Trophoblast cell (in vitro differentiated cells and primary cell): ENCODE results near the gene IGF2R.
A peak's percentile ranks its signal among the peaks of the same experiment; 100 is the strongest.

Experiments used
- DNase-seq, 2 donors: peaks; one replicate each; pipeline ENCODE4 v3.0.0-alpha.2; 2016
- H2AFZ ChIP-seq: 2 replicates; pipeline ENCODE4 v1.6.1; 2013; ENCODE audit warnings: low read length, moderate library complexity, mild to moderate bottlenecking; ENCODE audit not compliant: insufficient read depth, poor library complexity
- H2AK5ac ChIP-seq: 2 replicates; pipeline ENCODE4 v1.6.1; 2013; ENCODE audit warnings: mild to moderate bottlenecking, low read length
- H2BK120ac ChIP-seq: 2 replicates; pipeline ENCODE4 v1.6.1; 2013; ENCODE audit warnings: low read length, mild to moderate bottlenecking, moderate library complexity; ENCODE audit not compliant: insufficient read depth, poor library complexity
- H2BK12ac ChIP-seq: 2 replicates; pipeline ENCODE4 v1.6.1; 2013; ENCODE audit warnings: mild to moderate bottlenecking, low read length, moderate library complexity
- H2BK5ac ChIP-seq: 2 replicates; pipeline ENCODE4 v1.6.1; 2013; ENCODE audit warnings: low read length, low read depth, moderate library complexity, mild to moderate bottlenecking; ENCODE audit not compliant: poor library complexity
- H3K14ac ChIP-seq: 2 replicates; pipeline ENCODE4 v1.6.1; 2013; ENCODE audit warnings: mild to moderate bottlenecking, low read length
- H3K18ac ChIP-seq: 2 replicates; pipeline ENCODE4 v1.6.1; 2013; ENCODE audit warnings: mild to moderate bottlenecking, low read length
- H3K23ac ChIP-seq: 2 replicates; pipeline ENCODE4 v1.6.1; 2013; ENCODE audit warnings: low read length
- H3K27ac ChIP-seq: 2 replicates; pipeline ENCODE4 v1.5.1; 2013; ENCODE audit warnings: low read depth, mild to moderate bottlenecking, inconsistent platforms, low read length, moderate library complexity
- H3K27me3 ChIP-seq: 2 replicates; pipeline ENCODE4 v1.6.1; 2013; ENCODE audit warnings: inconsistent platforms, mild to moderate bottlenecking, low read length, moderate library complexity; ENCODE audit not compliant: insufficient read depth
- H3K36me3 ChIP-seq, 2 experiments: 1 replicate in 1 of 2; 2 replicates in 1 of 2; pipeline ENCODE4 v1.6.1; 2013; ENCODE audit warnings: low read length in 2 of 2, mild to moderate bottlenecking in 2 of 2, moderate library complexity in 1 of 2; ENCODE audit not compliant: insufficient read depth in 2 of 2, control insufficient read depth in 1 of 2
- H3K4ac ChIP-seq: 2 replicates; pipeline ENCODE4 v1.6.1; 2013; ENCODE audit warnings: low read depth, mild to moderate bottlenecking, low read length, moderate library complexity
- H3K4me1 ChIP-seq, 2 experiments: 1 replicate in 1 of 2; 2 replicates in 1 of 2; pipeline ENCODE4 v1.6.1; 2013; ENCODE audit warnings: low read length in 2 of 2, mild to moderate bottlenecking in 2 of 2, moderate library complexity in 1 of 2; ENCODE audit not compliant: insufficient read depth in 2 of 2, control insufficient read depth in 1 of 2
- H3K4me2 ChIP-seq: 2 replicates; pipeline ENCODE4 v1.6.1; 2013; ENCODE audit warnings: inconsistent platforms, mild to moderate bottlenecking, low read length, moderate library complexity
- H3K4me3 ChIP-seq: 2 replicates; pipeline ENCODE4 v1.5.1; 2013; ENCODE audit warnings: mild to moderate bottlenecking, low read depth, low read length, inconsistent platforms
- H3K79me1 ChIP-seq: one replicate; pipeline ENCODE4 v1.6.1; 2013; ENCODE audit warnings: low read length
- H3K79me2 ChIP-seq: 2 replicates; pipeline ENCODE4 v1.6.1; 2013; ENCODE audit warnings: low read length, mild to moderate bottlenecking; ENCODE audit not compliant: control insufficient read depth, insufficient read depth, poor library complexity
- H3K9ac ChIP-seq: 2 replicates; pipeline ENCODE4 v1.6.1; 2013; ENCODE audit warnings: mild to moderate bottlenecking, low read length
- H3K9me3 ChIP-seq: 2 replicates; pipeline ENCODE4 v1.6.1; 2013; ENCODE audit warnings: low read depth, mild to moderate bottlenecking, control low read depth, inconsistent platforms, low read length; ENCODE audit not compliant: insufficient read depth
- H4K12ac ChIP-seq: 2 replicates; pipeline ENCODE4 v1.6.1; 2013; ENCODE audit warnings: low read depth, mild to moderate bottlenecking, low read length, moderate library complexity
- H4K8ac ChIP-seq: 2 replicates; pipeline ENCODE4 v1.6.1; 2013; ENCODE audit warnings: low read depth, mild to moderate bottlenecking, low read length, moderate library complexity
- H4K91ac ChIP-seq: one replicate; pipeline ENCODE4 v1.6.1; 2013; ENCODE audit warnings: low read depth, mild to moderate bottlenecking, low read length, moderate library complexity
- WGBS: extraction: QIAGEN DNeasy Blood & Tissue Kit; methylation state at CpG from one replicate; pipeline ENCODE4 v1.1.7; 2013; ENCODE audit warnings: missing lambda C conversion rate; ENCODE audit not compliant: insufficient read length, insufficient coverage; ENCODE audit errors: extremely low coverage; 5-methylcytosine and 5-hydroxymethylcytosine counted together

IGF2R gene

GRCh38 chr6:160102399-160102798 lies 133.5 kb downstream of the IGF2R start:
- H2AFZ ChIP-seq = no peak overlapping the region
- H3K79me2 ChIP-seq = no peaks in the 10 kb centered on the region
- H3K27me3 ChIP-seq = no peaks in the 10 kb centered on the region
- no peak overlapping the region for H3K4me3 ChIP-seq
- H3K27ac ChIP-seq = no peak overlapping the region
- no peak for DNase-seq
- H3K4me2 ChIP-seq = no peak overlapping the region
- H3K23ac ChIP-seq = no peak overlapping the region
- no peak overlapping the region for H4K8ac ChIP-seq
- peaks cover 49 to 56% of the 10 kb centered on the region in 2 experiments for H3K36me3 ChIP-seq
- no peak overlapping the region for H2BK5ac ChIP-seq
- H3K79me1 ChIP-seq = no peaks in the 10 kb centered on the region
- no peak overlapping the region for H2AK5ac ChIP-seq
- H2BK12ac ChIP-seq = no peak overlapping the region
- no peak overlapping the region for H4K91ac ChIP-seq
- no peak overlapping the region for H2BK120ac ChIP-seq
- H3K4me1 ChIP-seq = no peaks in the 10 kb centered on the region
- H3K18ac ChIP-seq = no peak overlapping the region
- no peak overlapping the region for H3K9ac ChIP-seq
- H3K4ac ChIP-seq = no peak overlapping the region
- no CpG with 5 or more reads among the region's 16 CpGs for WGBS
- no peaks in the 10 kb centered on the region for H3K9me3 ChIP-seq
- no peak overlapping the region for H3K14ac ChIP-seq
- no peak overlapping the region for H4K12ac ChIP-seq

GRCh38 chr6:160102956-160103824 lies 134.3 kb downstream of the IGF2R start:
- peaks cover 50 to 55% of the 10 kb centered on the region in 2 experiments for H3K36me3 ChIP-seq
- H3K23ac ChIP-seq = no peak overlapping the region
- H4K8ac ChIP-seq = no peak overlapping the region
- H3K4me1 ChIP-seq = no peaks in the 10 kb centered on the region
- no peak overlapping the region for H3K14ac ChIP-seq
- no peak overlapping the region for H2AFZ ChIP-seq
- no peak overlapping the region for H3K4me2 ChIP-seq
- H3K79me1 ChIP-seq = no peaks in the 10 kb centered on the region
- H2BK12ac ChIP-seq = no peak overlapping the region
- WGBS = no CpG with 5 or more reads among the region's 14 CpGs
- H3K9ac ChIP-seq = no peak overlapping the region
- H2BK5ac ChIP-seq = no peak overlapping the region
- no peak overlapping the region for H3K4ac ChIP-seq
- DNase-seq = peak; percentile 9 to 18
- no peak overlapping the region for H4K91ac ChIP-seq
- no peak overlapping the region for H2BK120ac ChIP-seq
- H3K27ac ChIP-seq = no peak overlapping the region
- no peaks in the 10 kb centered on the region for H3K9me3 ChIP-seq
- no peaks in the 10 kb centered on the region for H3K27me3 ChIP-seq
- no peaks in the 10 kb centered on the region for H3K79me2 ChIP-seq
- H3K18ac ChIP-seq = no peak overlapping the region
- H2AK5ac ChIP-seq = no peak overlapping the region
- no peak overlapping the region for H4K12ac ChIP-seq
- no peak overlapping the region for H3K4me3 ChIP-seq

GRCh38 chr6:160103825-160104100 lies 134.9 kb downstream of the IGF2R start:
- H3K4ac ChIP-seq = no peak overlapping the region
- no peak overlapping the region for H4K8ac ChIP-seq
- no peaks in the 10 kb centered on the region for H3K79me2 ChIP-seq
- H3K9me3 ChIP-seq = no peaks in the 10 kb centered on the region
- H2AK5ac ChIP-seq = no peak overlapping the region
- H3K14ac ChIP-seq = no peak overlapping the region
- no peak overlapping the region for H2AFZ ChIP-seq
- H2BK120ac ChIP-seq = no peak overlapping the region
- WGBS = no CpG with 5 or more reads among the region's 7 CpGs
- H3K79me1 ChIP-seq = no peaks in the 10 kb centered on the region
- no peak overlapping the region for H4K12ac ChIP-seq
- no peak for DNase-seq
- peaks cover 50 to 54% of the 10 kb centered on the region in 2 experiments for H3K36me3 ChIP-seq
- H2BK12ac ChIP-seq = no peak overlapping the region
- no peak overlapping the region for H3K18ac ChIP-seq
- no peak overlapping the region for H2BK5ac ChIP-seq
- H3K4me1 ChIP-seq = no peaks in the 10 kb centered on the region
- no peak overlapping the region for H3K9ac ChIP-seq
- no peak overlapping the region for H3K23ac ChIP-seq
- H4K91ac ChIP-seq = no peak overlapping the region
- no peak overlapping the region for H3K4me2 ChIP-seq
- no peaks in the 10 kb centered on the region for H3K27me3 ChIP-seq
- H3K4me3 ChIP-seq = no peak overlapping the region
- no peak overlapping the region for H3K27ac ChIP-seq

- Histone ChIP-seq H3K27ac (no peak overlapping the region), H3K4me2 (no peak overlapping the region), H3K4me1 (no peaks in the 10 kb centered on the region), H3K79me2 (no peaks in the 10 kb centered on the region), H3K23ac (no peak overlapping the region), H4K8ac (no peak overlapping the region), H3K9me3 (no peaks in the 10 kb centered on the region), H2BK120ac (no peak overlapping the region), H3K4ac (no peak overlapping the region), H3K27me3 (no peaks in the 10 kb centered on the region), H4K12ac (no peak overlapping the region), H2AFZ (no peak overlapping the region), H3K36me3 (peaks cover 52 to 58% of the 10 kb centered on the region in 2 experiments), H3K14ac (no peak overlapping the region), H2BK5ac (no peak overlapping the region), H3K9ac (no peak overlapping the region), H4K91ac (no peak overlapping the region), H3K4me3 (no peak overlapping the region), H2BK12ac (no peak overlapping the region), H3K79me1 (no peaks in the 10 kb centered on the region), H2AK5ac (no peak overlapping the region), H3K18ac (no peak overlapping the region)
- WGBS = no CpG with 5 or more reads among the region's 20 CpGs
- DNase-seq = no peak
Measured at GRCh38 chr6:160104821-160105517, 136.1 kb downstream of the IGF2R start.
